ENCODE measurements around the gene NKD2. TPM values are rescaled to one million over a fixed set of nuclear protein-coding genes. Genes with fewer than 3 reads are reported as not detected.

The NKD2 gene
- total and polyA plus RNA-seq, 2 experiments from 2014 or later: 9.0 to 11.9 TPM

- ATAC-seq (no peak; the same call in 2 of the 3 replicates), DNase-seq (ENCODE audit: low spot score) (peak; percentile 41)
- Histone ChIP-seq H3K79me2 (replicated peaks; ENCODE audit: insufficient read depth) (no peaks in the 10 kb centered on the region), H4K20me1 (replicated peaks; ENCODE audit: insufficient read depth) (no peaks in the 10 kb centered on the region; the same call in 1 of the 2 replicates), H3K9me2 (ENCODE audit: insufficient read depth) (no peaks in the 10 kb centered on the region), H2AFZ (no peak overlapping the region), H3K4me3 (no peak overlapping the region), H3F3A (replicated peaks; ENCODE audit: low read depth) (no peaks in the 10 kb centered on the region; the same call in 1 of the 2 replicates), H3K27ac (ENCODE audit: low read depth) (no peak overlapping the region), H3K4me2 (no peak overlapping the region), H3K36me3 (ENCODE audit: insufficient read depth) (no peaks in the 10 kb centered on the region), H3K27me3 (ENCODE audit: insufficient read depth) (peaks cover 76% of the 10 kb centered on the region), H3K4me1 (ENCODE audit: insufficient read depth) (peaks cover 8% of the 10 kb centered on the region; the same call in 1 of the 2 replicates)
- Mint-ChIP-seq H3K4me1 (peaks cover 40% of the 10 kb centered on the region), H3K9me3 (no peaks in the 10 kb centered on the region; the same call in 2 of the 3 replicates), H3K27me3 (ENCODE audit: insufficient read depth, low read depth, poor library complexity) (peaks cover 66% of the 10 kb centered on the region), H3K4me3 (peak overlapping the region; percentile 38; the same call in 1 of the 3 replicates), H3K27ac (no peak overlapping the region), H3K36me3 (ENCODE audit: low read depth) (no peaks in the 10 kb centered on the region)
- TF ChIP-seq CTCF (conservative IDR thresholded peaks at IDR 0.05; ENCODE audit: low read depth in 2 of 2) (peak in 1 of 2 experiments; percentile 17; a peak in 2 of 4 replicates), CREB1 (CRISPR knock-in tag; IDR thresholded peaks at IDR 0.05; ENCODE audit: low read depth) (no peak)
These were observed 1.4 kb upstream of the NKD2 start for GRCh38 chr5:1007221-1007680.

GRCh38 chr5:1007681-1008450, 736 bp upstream of the NKD2 start:
- Histone ChIP-seq H3K27ac (ENCODE audit: low read depth) (no peak overlapping the region), H3K27me3 (ENCODE audit: insufficient read depth) (peaks cover 75% of the 10 kb centered on the region), H3K4me1 (ENCODE audit: insufficient read depth) (peaks cover 8% of the 10 kb centered on the region; the same call in 1 of the 2 replicates), H3K9me2 (ENCODE audit: insufficient read depth) (no peaks in the 10 kb centered on the region), H3F3A (replicated peaks; ENCODE audit: low read depth) (no peaks in the 10 kb centered on the region; the same call in 1 of the 2 replicates), H3K4me3 (peak overlapping the region; percentile 51; the same call in 1 of the 2 replicates), H3K79me2 (replicated peaks; ENCODE audit: insufficient read depth) (no peaks in the 10 kb centered on the region), H3K4me2 (peak overlapping the region; percentile 75), H4K20me1 (replicated peaks; ENCODE audit: insufficient read depth) (no peaks in the 10 kb centered on the region; the same call in 1 of the 2 replicates), H3K36me3 (ENCODE audit: insufficient read depth) (no peaks in the 10 kb centered on the region), H2AFZ (peak overlapping the region; percentile 52; the same call in 1 of the 2 replicates)
- no peaks in the 10 kb centered on the region; the same call in 2 of the 3 replicates for H3K9me3 Mint-ChIP-seq
- TF ChIP-seq ZNF114 (CRISPR knock-in tag; IDR thresholded peaks at IDR 0.05) (no peak), REST (IDR thresholded peaks at IDR 0.05; ENCODE audit: unreplicated experiment) (no peak), ZNF331 (CRISPR knock-in tag; IDR thresholded peaks at IDR 0.05; ENCODE audit: low read depth) (no peak), CREB1 (CRISPR knock-in tag; IDR thresholded peaks at IDR 0.05; ENCODE audit: low read depth) (no peak), STAT1 (IDR thresholded peaks at IDR 0.05; ENCODE audit: unreplicated experiment) (no peak), ETS1 (IDR thresholded peaks at IDR 0.05) (no peak), EZH2 (IDR thresholded peaks at IDR 0.05; ENCODE audit: low read depth, unreplicated experiment) (no peak), CTCF (conservative IDR thresholded peaks at IDR 0.05; ENCODE audit: low read depth in 2 of 2) (no peak; a peak in 1 of 4 replicates), NANOG (IDR thresholded peaks at IDR 0.05; ENCODE audit: borderline replicate concordance) (no peak)
- ATAC-seq (no peak; the same call in 2 of the 3 replicates), DNase-seq (ENCODE audit: low spot score) (no peak)
- peak overlapping the region; percentile 61 for H3K4me3 Mint-ChIP-seq
- no peak overlapping the region for H3K27ac Mint-ChIP-seq
- peaks cover 63% of the 10 kb centered on the region for H3K27me3 Mint-ChIP-seq (ENCODE audit: insufficient read depth, low read depth, poor library complexity)
- peaks cover 40% of the 10 kb centered on the region for H3K4me1 Mint-ChIP-seq
- H3K36me3 Mint-ChIP-seq (ENCODE audit: low read depth): no peaks in the 10 kb centered on the region

Measured in GM23338 (cell line).